Measurements from ENCODE around the gene BCL7A.

BCL7A gene

DNA sequence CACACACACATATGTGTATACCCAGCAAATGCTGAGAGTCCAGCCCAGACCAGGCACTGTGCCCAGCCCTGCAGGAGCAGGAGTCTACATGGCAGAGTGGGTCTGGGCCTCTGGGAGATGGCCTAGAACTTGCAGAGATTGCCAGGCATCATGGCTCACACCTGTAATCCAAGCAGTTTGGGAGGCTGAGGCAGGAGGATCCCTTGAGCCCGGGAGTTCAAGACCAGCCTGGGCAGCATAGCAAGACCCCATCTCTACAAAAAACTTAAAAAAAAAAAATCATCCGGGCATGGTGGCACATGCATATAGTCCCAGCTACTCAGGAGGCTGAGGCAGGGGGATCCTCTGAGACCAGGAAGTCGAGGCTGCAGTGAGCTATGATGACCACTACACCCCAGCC lies 36.1 kb downstream of the BCL7A start:
- Histone ChIP-seq H3K4me1 (peaks cover 3% of the 10 kb centered on the region), H3K9me3 (ENCODE audit: control insufficient read depth, low read length) (no peaks in the 10 kb centered on the region), H3K9ac (no peak overlapping the region), H3K4me3 (ENCODE audit: low read depth, low read length) (no peak overlapping the region), H3K36me3 (ENCODE audit: control insufficient read depth, insufficient read depth, low read length) (no peaks in the 10 kb centered on the region), H3K79me2 (peaks cover 3% of the 10 kb centered on the region), H3K27me3 (ENCODE audit: control insufficient read depth, insufficient read depth, low read length) (no peaks in the 10 kb centered on the region), H3K4me2 (ENCODE audit: low read length) (no peak overlapping the region), H2AFZ (no peak overlapping the region), H3K27ac (no peak overlapping the region)
- TF ChIP-seq, protein P1, sequence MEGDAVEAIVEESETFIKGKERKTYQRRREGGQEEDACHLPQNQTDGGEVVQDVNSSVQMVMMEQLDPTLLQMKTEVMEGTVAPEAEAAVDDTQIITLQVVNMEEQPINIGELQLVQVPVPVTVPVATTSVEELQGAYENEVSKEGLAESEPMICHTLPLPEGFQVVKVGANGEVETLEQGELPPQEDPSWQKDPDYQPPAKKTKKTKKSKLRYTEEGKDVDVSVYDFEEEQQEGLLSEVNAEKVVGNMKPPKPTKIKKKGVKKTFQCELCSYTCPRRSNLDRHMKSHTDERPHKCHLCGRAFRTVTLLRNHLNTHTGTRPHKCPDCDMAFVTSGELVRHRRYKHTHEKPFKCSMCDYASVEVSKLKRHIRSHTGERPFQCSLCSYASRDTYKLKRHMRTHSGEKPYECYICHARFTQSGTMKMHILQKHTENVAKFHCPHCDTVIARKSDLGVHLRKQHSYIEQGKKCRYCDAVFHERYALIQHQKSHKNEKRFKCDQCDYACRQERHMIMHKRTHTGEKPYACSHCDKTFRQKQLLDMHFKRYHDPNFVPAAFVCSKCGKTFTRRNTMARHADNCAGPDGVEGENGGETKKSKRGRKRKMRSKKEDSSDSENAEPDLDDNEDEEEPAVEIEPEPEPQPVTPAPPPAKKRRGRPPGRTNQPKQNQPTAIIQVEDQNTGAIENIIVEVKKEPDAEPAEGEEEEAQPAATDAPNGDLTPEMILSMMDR (IDR thresholded peaks at IDR 0.05): no peak

DNA sequence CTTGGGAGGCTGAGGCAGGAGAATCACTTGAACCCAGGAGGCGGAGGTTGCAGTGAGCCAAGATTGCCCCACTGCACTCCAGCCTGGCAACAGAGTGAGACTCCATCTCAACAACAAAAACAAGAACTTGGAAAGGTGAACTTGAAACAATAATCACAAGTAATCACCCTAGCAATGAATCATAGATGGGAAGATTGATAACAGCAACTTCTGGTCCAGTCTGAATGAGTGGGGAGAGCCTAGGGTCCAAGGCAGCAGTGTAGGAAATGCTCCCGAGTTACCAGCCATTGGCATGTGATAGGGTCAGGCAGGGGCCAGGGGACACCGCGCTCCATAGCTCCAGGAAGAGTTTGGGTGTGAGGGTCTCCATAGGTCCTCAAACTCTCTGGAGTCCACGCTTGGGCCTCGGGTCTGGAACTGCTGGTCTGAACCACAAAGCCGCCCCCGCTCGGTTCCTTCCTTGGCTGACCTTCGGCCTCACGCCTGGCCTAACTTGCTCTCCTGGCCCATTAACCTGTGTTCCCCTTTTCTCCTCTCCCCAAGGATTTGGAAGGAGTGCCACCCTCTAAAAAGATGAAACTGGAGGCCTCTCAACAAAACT lies 37.0 kb downstream of the BCL7A start:
- H3K9me3 ChIP-seq (ENCODE audit: control insufficient read depth, low read length): no peaks in the 10 kb centered on the region
- H3K9ac ChIP-seq: no peak overlapping the region
- no peaks in the 10 kb centered on the region for H3K27me3 ChIP-seq (ENCODE audit: control insufficient read depth, insufficient read depth, low read length)
- no peaks in the 10 kb centered on the region for H3K36me3 ChIP-seq (ENCODE audit: control insufficient read depth, insufficient read depth, low read length)
- H3K79me2 ChIP-seq: peaks cover 3% of the 10 kb centered on the region
- peaks cover 12% of the 10 kb centered on the region for H3K4me1 ChIP-seq
- TF ChIP-seq, protein P1 (IDR thresholded peaks at IDR 0.05): no peak
- no peak overlapping the region for H3K27ac ChIP-seq
- H3K4me2 ChIP-seq (ENCODE audit: low read length): no peak overlapping the region
- H3K4me3 ChIP-seq (ENCODE audit: low read depth, low read length): no peak overlapping the region
- no peak overlapping the region for H2AFZ ChIP-seq

DNA sequence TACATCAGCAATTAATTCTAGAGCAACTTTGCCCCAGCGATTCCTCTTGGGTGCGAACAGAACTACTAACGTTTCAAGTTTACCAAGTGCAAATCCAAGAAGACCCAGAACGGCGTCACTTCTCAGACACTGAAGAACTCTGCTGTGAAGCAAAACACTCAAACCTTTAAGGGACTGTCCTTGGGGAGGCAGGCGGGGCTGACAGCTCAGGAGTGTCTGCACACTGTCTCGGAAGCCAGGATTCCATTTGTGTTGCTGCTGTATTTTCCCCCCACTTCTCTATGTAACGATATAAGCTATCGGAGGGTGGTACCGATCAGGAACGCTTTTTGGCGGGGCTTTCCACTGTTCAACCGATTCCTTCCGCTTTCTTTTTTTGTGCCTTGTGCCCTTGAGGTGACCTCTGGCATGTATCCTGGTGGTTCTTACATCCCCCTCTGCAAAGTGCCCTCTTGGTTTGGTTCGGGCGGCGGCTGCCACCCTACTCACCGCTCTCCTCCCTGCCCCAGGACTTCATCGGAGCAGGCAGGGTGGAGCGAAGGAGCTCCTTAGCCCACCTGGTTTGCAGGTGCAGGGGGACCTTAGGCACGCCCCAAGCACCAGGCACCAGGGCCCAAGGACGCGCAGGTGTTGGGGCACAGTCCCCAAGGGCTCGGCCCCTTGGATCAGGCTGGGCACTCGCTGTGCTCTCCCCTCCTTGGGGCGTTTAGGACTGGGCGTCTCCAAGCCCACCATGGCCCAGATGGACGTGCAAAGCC lies 37.7 kb downstream of the BCL7A start:
- H3K4me3 ChIP-seq (ENCODE audit: low read depth, low read length): no peak overlapping the region
- no peak overlapping the region for H3K27ac ChIP-seq
- TF ChIP-seq, protein P1 (IDR thresholded peaks at IDR 0.05): no peak
- H3K4me1 ChIP-seq: peaks cover 18% of the 10 kb centered on the region
- no peak overlapping the region for H3K9ac ChIP-seq
- no peaks in the 10 kb centered on the region for H3K36me3 ChIP-seq (ENCODE audit: control insufficient read depth, insufficient read depth, low read length)
- H3K79me2 ChIP-seq: peaks cover 3% of the 10 kb centered on the region
- H3K4me2 ChIP-seq (ENCODE audit: low read length): no peak overlapping the region
- no peaks in the 10 kb centered on the region for H3K27me3 ChIP-seq (ENCODE audit: control insufficient read depth, insufficient read depth, low read length)
- no peaks in the 10 kb centered on the region for H3K9me3 ChIP-seq (ENCODE audit: control insufficient read depth, low read length)
- H2AFZ ChIP-seq: no peak overlapping the region

DNA sequence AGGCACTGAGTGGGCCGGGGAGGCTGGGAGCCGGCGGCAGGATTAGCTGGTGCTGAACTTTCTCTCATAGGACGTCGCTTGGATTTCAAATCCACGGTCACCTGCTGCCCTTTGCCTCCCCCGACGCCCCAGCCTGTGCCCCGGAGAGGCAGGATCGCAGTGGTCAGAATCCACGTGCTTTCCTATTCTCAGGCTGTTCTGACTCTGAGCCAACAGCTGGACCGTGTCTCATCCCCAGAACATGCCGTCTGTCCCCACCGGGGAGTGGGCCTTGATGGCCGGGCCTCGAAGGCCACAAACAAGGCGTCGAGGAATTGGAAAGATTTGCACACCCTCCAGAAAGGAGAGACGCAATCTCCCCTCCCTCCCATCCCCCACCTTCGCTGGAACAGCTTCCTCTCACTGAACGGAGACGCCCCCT lies 38.4 kb downstream of the BCL7A start:
- H3K4me2 ChIP-seq (ENCODE audit: low read length): no peak overlapping the region
- no peaks in the 10 kb centered on the region for H3K27me3 ChIP-seq (ENCODE audit: control insufficient read depth, insufficient read depth, low read length)
- H3K9me3 ChIP-seq (ENCODE audit: control insufficient read depth, low read length): no peaks in the 10 kb centered on the region
- TF ChIP-seq, protein P1 (IDR thresholded peaks at IDR 0.05): no peak
- no peaks in the 10 kb centered on the region for H3K79me2 ChIP-seq
- H3K4me1 ChIP-seq: peaks cover 24% of the 10 kb centered on the region
- no peak overlapping the region for H3K9ac ChIP-seq
- no peak overlapping the region for H3K4me3 ChIP-seq (ENCODE audit: low read depth, low read length)
- H3K27ac ChIP-seq: no peak overlapping the region
- H2AFZ ChIP-seq: no peak overlapping the region
- H3K36me3 ChIP-seq (ENCODE audit: control insufficient read depth, insufficient read depth, low read length): no peaks in the 10 kb centered on the region
